GM23338 (cell line): Measurements from ENCODE around the gene MRTFA. TPM values are rescaled to one million over a fixed set of nuclear protein-coding genes. Genes with fewer than 3 reads are reported as not detected.

Experiments used
- ATAC-seq: fragments of 200-7000 bp; cut with Tn5 transposase; 3 replicates; pipeline ENCODE4 v1.9.1; 2020
- DNase-seq: peaks from one replicate; pipeline ENCODE4 v3.0.0-alpha.2; 2015; ENCODE audit warnings: low spot score
- H2AFZ ChIP-seq: fragments of 200-600 bp; sonication (generic); 2 replicates; pipeline ENCODE4 v1.8.0; 2016; ENCODE audit warnings: antibody characterized with exemption, mild to moderate bottlenecking, moderate library complexity
- H3F3A ChIP-seq: fragments of 200-600 bp; sonication (generic); replicated peaks from 2 replicates; pipeline ENCODE4 v1.8.0; 2017; ENCODE audit warnings: antibody characterized with exemption, mixed run types, low read depth
- H3K27ac ChIP-seq: fragments of 200-600 bp; sonication (generic); 2 replicates; pipeline ENCODE4 v1.6.1; 2016; ENCODE audit warnings: low read depth
- H3K27me3 ChIP-seq: fragments of 200-600 bp; sonication (generic); 2 replicates; pipeline ENCODE4 v1.8.0; 2016; ENCODE audit warnings: mild to moderate bottlenecking, mixed run types, moderate library complexity; ENCODE audit not compliant: insufficient read depth
- H3K36me3 ChIP-seq: fragments of 200-600 bp; sonication (generic); 2 replicates; pipeline ENCODE4 v1.8.0; 2016; ENCODE audit warnings: mild to moderate bottlenecking; ENCODE audit not compliant: insufficient read depth
- H3K4me1 ChIP-seq: fragments of 200-600 bp; sonication (generic); 2 replicates; pipeline ENCODE4 v1.8.0; 2016; ENCODE audit warnings: mild to moderate bottlenecking, moderate library complexity; ENCODE audit not compliant: insufficient read depth
- H3K4me2 ChIP-seq: fragments of 200-600 bp; sonication (generic); 2 replicates; pipeline ENCODE4 v1.7.1; 2017; ENCODE audit warnings: mixed run types
- H3K4me3 ChIP-seq: fragments of 200-600 bp; sonication (generic); 2 replicates; pipeline ENCODE4 v1.6.1; 2016; ENCODE audit warnings: mixed run types
- H3K79me2 ChIP-seq: fragments of 200-600 bp; sonication (generic); replicated peaks from 2 replicates; pipeline ENCODE4 v1.8.0; 2017; ENCODE audit warnings: mild to moderate bottlenecking; ENCODE audit not compliant: insufficient read depth
- H3K9me2 ChIP-seq: fragments of 200-600 bp; sonication (generic); 2 replicates; pipeline ENCODE4 v1.8.0; 2017; ENCODE audit not compliant: insufficient read depth
- H4K20me1 ChIP-seq: fragments of 200-600 bp; sonication (generic); replicated peaks from 2 replicates; pipeline ENCODE4 v1.8.0; 2017; ENCODE audit warnings: mild to moderate bottlenecking; ENCODE audit not compliant: insufficient read depth
- H3K27ac Mint-ChIP-seq: 2 replicates; pipeline ENCODE4 v1.8.0; 2020; ENCODE audit warnings: inconsistent platforms, mild to moderate bottlenecking, moderate library complexity, mixed read lengths
- H3K27me3 Mint-ChIP-seq: 3 replicates; pipeline ENCODE4 v1.8.0; 2022; ENCODE audit warnings: low read depth, mild to moderate bottlenecking, moderate library complexity, mixed read lengths, inconsistent platforms; ENCODE audit not compliant: insufficient read depth, poor library complexity
- H3K36me3 Mint-ChIP-seq: 3 replicates; pipeline ENCODE4 v1.8.0; 2021; ENCODE audit warnings: low read depth, mild to moderate bottlenecking, inconsistent platforms, moderate library complexity, mixed read lengths
- H3K4me1 Mint-ChIP-seq: 3 replicates; pipeline ENCODE4 v1.8.0; 2020; ENCODE audit warnings: mild to moderate bottlenecking, inconsistent platforms, mixed read lengths
- H3K4me3 Mint-ChIP-seq: 3 replicates; pipeline ENCODE4 v1.8.0; 2021; ENCODE audit warnings: moderate library complexity, mild to moderate bottlenecking, inconsistent platforms, mixed read lengths
- H3K9me3 Mint-ChIP-seq: 3 replicates; pipeline ENCODE4 v1.8.0; 2020; ENCODE audit warnings: moderate library complexity, mild to moderate bottlenecking, inconsistent platforms, mixed read lengths
- CREB1 ChIP-seq: fragments of 250-450 bp; sonication (Bioruptor Pico); IDR thresholded peaks from 2 replicates; pipeline ENCODE4 v1.5.0; 2020; ENCODE audit warnings: low read depth, mild to moderate bottlenecking, moderate library complexity
- CTCF ChIP-seq, 2 experiments: fragments of 200-600 bp in 1 of 2; sonication (generic) in 1 of 2; conservative IDR thresholded peaks; 2 replicates each; pipeline versions ENCODE4 v1.5.1 to v1.6.1; 2016 to 2017; ENCODE audit warnings: antibody characterized with exemption in 2 of 2, low read depth in 2 of 2, mild to moderate bottlenecking in 2 of 2, moderate library complexity in 1 of 2
- EZH2 ChIP-seq: fragments of 200-600 bp; sonication (generic); IDR thresholded peaks from one replicate; pipeline ENCODE4 v1.8.0; 2017; ENCODE audit warnings: antibody characterized with exemption, mild to moderate bottlenecking, low read depth; ENCODE audit not compliant: unreplicated experiment
- EZH2phosphoT487 ChIP-seq: fragments of 200-600 bp; sonication (generic); IDR thresholded peaks from one replicate; pipeline ENCODE4 v1.8.1; 2018; ENCODE audit warnings: antibody characterized with exemption; ENCODE audit not compliant: unreplicated experiment
- JUNB ChIP-seq: IDR thresholded peaks from one replicate; pipeline ENCODE4 v1.6.1; 2016; ENCODE audit warnings: antibody characterized with exemption; ENCODE audit not compliant: unreplicated experiment
- NANOG ChIP-seq: IDR thresholded peaks from 2 replicates; pipeline ENCODE4 v1.6.1; 2016; ENCODE audit warnings: antibody characterized with exemption, borderline replicate concordance
- POLR2AphosphoS5 ChIP-seq: IDR thresholded peaks from 2 replicates; pipeline ENCODE4 v1.6.1; 2016; ENCODE audit warnings: antibody characterized with exemption, low read depth
- REST ChIP-seq: IDR thresholded peaks from one replicate; pipeline ENCODE4 v1.6.1; 2018; ENCODE audit warnings: antibody characterized with exemption; ENCODE audit not compliant: unreplicated experiment
- ZNF114 ChIP-seq: fragments of 250-450 bp; sonication (Bioruptor Pico); IDR thresholded peaks from 2 replicates; pipeline ENCODE4 v1.5.0; 2020; ENCODE audit warnings: mild to moderate bottlenecking, moderate library complexity
- ZNF331 ChIP-seq: fragments of 250-450 bp; sonication (Bioruptor Pico); IDR thresholded peaks from 2 replicates; pipeline ENCODE4 v1.5.0; 2020; ENCODE audit warnings: low read depth, mild to moderate bottlenecking, moderate library complexity
- ZNF462 ChIP-seq: fragments of 250-450 bp; sonication (Bioruptor Pico); IDR thresholded peaks from 2 replicates; pipeline ENCODE4 v1.5.0; 2020; ENCODE audit warnings: mild to moderate bottlenecking, moderate library complexity
- polyA plus RNA-seq: library from polyadenylated mRNA; unstranded; fragments of >200 nt; fragmentation: Nextera tagmentation; extraction: Ambion mirVana; gene quantifications from 2 replicates; pipeline ENCODE4 v1.2.1, GENCODE V29; 2016
- total RNA-seq: library from RNA; depleted of rRNA; stranded (reverse); fragments of >200 nt; shearing (Covaris generic); gene quantifications from 2 replicates; pipeline ENCODE4 v1.2.3, GENCODE V29; 2014
- TF ChIP-seq, protein P1 (sequence below): IDR thresholded peaks from 2 replicates; pipeline ENCODE4 v1.6.1; 2016; ENCODE audit warnings: antibody characterized with exemption

Gene MRTFA
- total and polyA plus RNA-seq, 2 experiments from 2014 or later, result 18.1 to 92.4 TPM

DNA sequence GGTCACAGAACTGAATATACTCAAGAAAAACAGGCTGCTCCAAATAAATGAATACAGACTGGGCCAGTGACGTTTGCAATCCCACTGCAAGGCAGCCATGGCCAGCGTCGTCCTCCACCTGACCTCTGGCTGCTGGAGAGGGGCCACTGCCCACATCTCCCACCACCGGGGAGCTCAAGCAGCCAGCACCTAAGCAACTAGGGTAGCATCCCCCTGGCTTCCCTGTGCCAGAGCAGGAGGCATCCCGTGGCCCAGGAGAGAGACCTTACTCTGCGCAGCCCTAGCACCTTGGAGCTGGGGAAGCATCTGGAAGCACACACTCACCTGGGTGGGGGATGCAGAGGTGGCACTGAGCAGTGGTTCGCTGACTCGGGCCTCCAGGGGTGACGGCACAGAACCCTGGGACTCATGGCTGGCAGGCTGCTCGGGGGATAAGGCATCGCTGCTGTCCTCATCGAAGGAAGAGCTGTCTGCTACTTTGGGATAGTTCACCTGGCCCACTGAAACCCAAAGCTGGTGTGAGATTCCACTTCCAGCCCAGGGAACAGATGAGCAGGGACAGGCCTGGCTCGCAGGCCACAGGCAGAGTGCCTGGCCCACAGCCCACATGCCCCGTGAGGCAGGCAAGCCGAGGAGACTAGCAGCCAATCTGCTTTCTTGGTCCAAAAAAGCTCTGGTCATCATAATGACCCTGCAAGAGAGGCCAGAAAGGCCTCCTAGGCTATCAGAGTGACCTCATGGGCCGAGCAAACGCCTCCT is 212.5 kb downstream of the MRTFA start (continued):
- no peak for TF ChIP-seq ZNF462 (CRISPR knock-in tag)
- no peak for TF ChIP-seq ZNF114 (CRISPR knock-in tag)

GRCh38 chr22:40423310-40423688 is 213.2 kb downstream of the MRTFA start:
- Mint-ChIP-seq H3K4me1 (no peaks in the 10 kb centered on the region; the same call in 2 of the 3 replicates), H3K4me3 (no peak overlapping the region), H3K9me3 (no peaks in the 10 kb centered on the region), H3K27ac (no peak overlapping the region), H3K36me3 (peaks cover 29% of the 10 kb centered on the region), H3K27me3 (peaks cover 5% of the 10 kb centered on the region)
- Histone ChIP-seq H4K20me1 (0 out of 2 replicates have a peak, but pooled peaks cover 4% of the 10 kb centered on the region), H3K79me2 (no peaks in the 10 kb centered on the region), H3K27ac (no peak overlapping the region), H3K4me1 (no peaks in the 10 kb centered on the region), H3K4me2 (no peak overlapping the region), H3K36me3 (no peaks in the 10 kb centered on the region), H3K9me2 (no peaks in the 10 kb centered on the region), H3K27me3 (no peaks in the 10 kb centered on the region), H2AFZ (no peak overlapping the region), H3K4me3 (no peak overlapping the region), H3F3A (no peaks in the 10 kb centered on the region)
- ATAC-seq, result no peak
- DNase-seq, result no peak
- no peak for TF ChIP-seq JUNB
- TF ChIP-seq ZNF331 (CRISPR knock-in tag), result no peak
- TF ChIP-seq EZH2, result no peak
- no peak for TF ChIP-seq NANOG
- TF ChIP-seq ZNF114 (CRISPR knock-in tag), result no peak
- no peak for TF ChIP-seq REST
- no peak for TF ChIP-seq EZH2phosphoT487
- no peak for TF ChIP-seq CTCF (conservative IDR thresholded peaks at IDR 0.05; ENCODE audit: low read depth in 2 of 2)
- TF ChIP-seq, protein P1, sequence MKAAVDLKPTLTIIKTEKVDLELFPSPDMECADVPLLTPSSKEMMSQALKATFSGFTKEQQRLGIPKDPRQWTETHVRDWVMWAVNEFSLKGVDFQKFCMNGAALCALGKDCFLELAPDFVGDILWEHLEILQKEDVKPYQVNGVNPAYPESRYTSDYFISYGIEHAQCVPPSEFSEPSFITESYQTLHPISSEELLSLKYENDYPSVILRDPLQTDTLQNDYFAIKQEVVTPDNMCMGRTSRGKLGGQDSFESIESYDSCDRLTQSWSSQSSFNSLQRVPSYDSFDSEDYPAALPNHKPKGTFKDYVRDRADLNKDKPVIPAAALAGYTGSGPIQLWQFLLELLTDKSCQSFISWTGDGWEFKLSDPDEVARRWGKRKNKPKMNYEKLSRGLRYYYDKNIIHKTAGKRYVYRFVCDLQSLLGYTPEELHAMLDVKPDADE, result no peak
- no peak for TF ChIP-seq CREB1 (CRISPR knock-in tag)
- TF ChIP-seq POLR2AphosphoS5, result no peak
